Measurements from ENCODE around the gene NREP.

GRCh38 chr5:111728941-111729340 lies 28.1 kb downstream of the NREP start:
- TF ChIP-seq CTCF (conservative IDR thresholded peaks at IDR 0.05; ENCODE audit: low read depth in 2 of 2), result no peak
- TF ChIP-seq POLR2AphosphoS5 (IDR thresholded peaks at IDR 0.05; ENCODE audit: low read depth), result no peak
- TF ChIP-seq CREB1 (CRISPR knock-in tag; IDR thresholded peaks at IDR 0.05; ENCODE audit: low read depth), result no peak

All from GM23338 (cell line).